ENCODE results near the gene KRTAP7-1.

Gene KRTAP7-1

GRCh38 chr21:30829659-30830058 lies at the start of gene KRTAP7-1:
Gene KRTAP7-1 (minus strand): TSS chr21:30829759. CDS start chr21:30829698, 61 bp downstream.
- DNase-seq (ENCODE audit: low spot score) = no peak

GRCh38 chr21:30874526-30874925 lies 45.0 kb upstream of the KRTAP7-1 start:
- no peak for DNase-seq (ENCODE audit: low spot score)

- DNase-seq (ENCODE audit: low spot score) = no peak
These were observed 18.3 kb upstream of the KRTAP7-1 start for GRCh38 chr21:30847627-30848500.

GRCh38 chr21:30842990-30843389 lies 13.4 kb upstream of the KRTAP7-1 start:
- no peak for DNase-seq (ENCODE audit: low spot score)

- peak; percentile 30 for DNase-seq (ENCODE audit: low spot score)
These were observed 9.7 kb upstream of the KRTAP7-1 start for GRCh38 chr21:30839304-30839703.

GRCh38 chr21:30838536-30838935 lies 9.0 kb upstream of the KRTAP7-1 start:
- no peak for DNase-seq (ENCODE audit: low spot score)

GRCh38 chr21:30831194-30831765 lies 1.7 kb upstream of the KRTAP7-1 start:
- DNase-seq (ENCODE audit: low spot score) = peak; percentile 12

- no peak for DNase-seq (ENCODE audit: low spot score)
These were observed 10.5 kb downstream of the KRTAP7-1 start for GRCh38 chr21:30818837-30819610.

GRCh38 chr21:30813174-30813573 lies 16.4 kb downstream of the KRTAP7-1 start, which contains the start of gene KRTAP8-1:
Gene KRTAP8-1 (minus strand): TSS chr21:30813274. CDS start chr21:30813220, 54 bp downstream.
- no peak for DNase-seq (ENCODE audit: low spot score)

GRCh38 chr21:30800605-30801004 lies 29.0 kb downstream of the KRTAP7-1 start:
- no peak for DNase-seq (ENCODE audit: low spot score)

GRCh38 chr21:30793581-30794314 lies 35.8 kb downstream of the KRTAP7-1 start:
- DNase-seq (ENCODE audit: low spot score) = no peak

GRCh38 chr21:30779249-30779648 lies 50.3 kb downstream of the KRTAP7-1 start:
- no peak for DNase-seq (ENCODE audit: low spot score)
